Inflammatory macrophage treated with lipopolysaccharide for 1 hour (primary cell): Measurements from ENCODE around the gene NKAIN2.
"Not testable (repeated sequence)": the region's sequence is repeated elsewhere in the genome, so short reads cannot be mapped to it uniquely, and the experiment has no call there.

Experiments used
- DNase-seq, 2 donors: peaks; one replicate each; pipeline ENCODE4 v3.0.0-alpha.2; 2020 to 2022

The NKAIN2 gene

GRCh38 chr6:124722141-124722878 is 918.6 kb downstream of the NKAIN2 start:
- DNase-seq, result no peak

GRCh38 chr6:124723671-124724070 is 920.0 kb downstream of the NKAIN2 start:
- no peak for DNase-seq

DNA sequence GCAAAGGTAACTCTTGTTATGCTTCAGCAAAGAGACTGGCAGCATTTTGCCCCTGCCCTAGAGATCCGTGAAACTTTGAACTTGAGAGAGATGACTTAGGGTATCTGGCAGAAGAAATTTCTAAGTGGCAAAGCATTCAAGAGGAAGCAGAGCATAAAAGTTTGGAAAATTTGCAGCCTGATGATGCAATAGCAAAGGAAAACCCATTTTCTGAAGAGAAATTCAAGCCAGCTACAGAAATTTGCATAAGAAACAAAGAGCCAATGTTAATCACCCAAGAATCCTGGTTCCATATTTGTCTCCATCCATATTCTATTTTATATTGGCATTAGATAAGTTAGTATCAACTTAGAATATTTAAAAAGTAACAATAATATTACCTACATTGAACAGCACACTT is 934.1 kb downstream of the NKAIN2 start:
- not testable (repeated sequence) for DNase-seq

DNA sequence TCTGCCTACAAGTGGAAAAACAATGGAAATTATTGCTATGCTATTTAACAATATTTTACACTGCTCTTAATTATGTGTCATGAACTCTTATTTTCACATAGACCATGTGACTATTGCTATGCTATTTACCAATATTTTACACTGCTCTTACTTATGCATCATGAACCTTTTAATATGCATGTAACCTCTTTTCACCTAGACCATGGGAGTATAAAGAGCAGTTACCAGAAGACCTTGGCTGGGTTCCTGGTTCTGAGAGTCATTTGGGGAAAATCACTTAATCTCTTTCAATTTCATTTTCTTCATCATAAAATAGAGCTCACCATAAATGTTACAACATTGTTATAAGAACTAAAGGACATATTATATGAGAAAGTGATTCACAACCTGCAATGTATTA is 934.8 kb downstream of the NKAIN2 start:
- DNase-seq, result no peak

GRCh38 chr6:124741341-124741740 is 937.7 kb downstream of the NKAIN2 start:
- DNase-seq, result no peak

DNA sequence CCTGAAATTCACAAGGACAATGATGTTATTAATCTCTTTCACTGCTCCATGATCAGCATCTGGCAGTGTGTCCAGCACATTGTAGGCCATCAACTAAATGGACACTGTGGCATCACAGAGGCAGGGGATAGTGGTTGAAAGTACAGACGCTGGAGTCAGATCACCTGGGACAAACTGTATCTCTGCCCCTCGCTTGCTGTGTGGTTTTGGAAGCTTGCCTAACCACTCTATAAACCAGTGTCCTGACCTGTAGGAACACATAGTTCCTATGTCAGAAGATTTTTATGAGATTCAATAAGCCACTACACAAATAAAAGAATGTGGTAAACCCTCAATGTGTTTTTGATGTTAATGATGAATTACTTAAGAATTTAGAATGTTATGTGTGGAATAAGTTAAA is 939.3 kb downstream of the NKAIN2 start:
- no peak for DNase-seq

GRCh38 chr6:124743420-124743819 is 939.8 kb downstream of the NKAIN2 start:
- DNase-seq, result no peak

DNA sequence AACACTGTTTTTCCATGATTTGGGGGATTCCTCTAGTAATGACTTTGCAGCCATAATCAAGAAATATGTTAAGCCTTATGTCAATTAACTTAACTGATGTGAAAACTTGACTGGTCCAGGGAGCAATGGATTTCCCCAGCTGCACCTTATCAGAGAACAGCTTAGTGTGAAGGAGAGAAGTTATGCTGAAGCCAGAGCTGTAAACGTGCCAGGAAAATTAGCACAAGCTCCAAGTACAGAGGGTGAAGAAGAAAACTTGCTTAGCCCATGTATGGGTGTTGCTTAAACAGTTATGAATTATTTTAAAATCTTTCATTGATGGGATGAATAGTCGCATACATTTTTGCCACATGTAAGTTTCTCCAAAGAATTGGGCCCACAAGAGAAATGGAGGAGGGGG is 943.7 kb downstream of the NKAIN2 start:
- DNase-seq, result no peak

- DNase-seq, result no peak
Measured at GRCh38 chr6:124748778-124749177, 945.1 kb downstream of the NKAIN2 start.

- DNase-seq, result no peak
Measured at GRCh38 chr6:124753001-124753400, 949.3 kb downstream of the NKAIN2 start.

GRCh38 chr6:124753562-124754105 is 950.0 kb downstream of the NKAIN2 start:
- DNase-seq, result no peak

DNA sequence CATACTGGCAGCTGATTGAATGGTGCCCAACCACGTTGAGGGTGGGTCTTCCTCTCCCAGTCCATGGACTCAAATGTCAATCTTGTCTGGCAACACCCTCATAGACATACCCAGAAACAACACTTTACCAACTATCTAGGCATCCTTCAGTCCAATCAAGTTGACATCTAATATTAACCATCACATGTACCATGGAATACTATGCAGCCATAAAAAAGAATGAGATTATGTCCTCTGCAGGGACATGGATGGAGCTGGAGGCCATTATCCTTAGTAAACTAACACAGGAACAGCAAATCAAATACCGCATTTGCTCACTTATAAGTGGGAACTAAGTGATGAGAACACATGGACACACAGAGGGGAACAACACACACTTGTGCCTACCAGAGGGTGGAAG is 951.7 kb downstream of the NKAIN2 start:
- no peak for DNase-seq

DNA sequence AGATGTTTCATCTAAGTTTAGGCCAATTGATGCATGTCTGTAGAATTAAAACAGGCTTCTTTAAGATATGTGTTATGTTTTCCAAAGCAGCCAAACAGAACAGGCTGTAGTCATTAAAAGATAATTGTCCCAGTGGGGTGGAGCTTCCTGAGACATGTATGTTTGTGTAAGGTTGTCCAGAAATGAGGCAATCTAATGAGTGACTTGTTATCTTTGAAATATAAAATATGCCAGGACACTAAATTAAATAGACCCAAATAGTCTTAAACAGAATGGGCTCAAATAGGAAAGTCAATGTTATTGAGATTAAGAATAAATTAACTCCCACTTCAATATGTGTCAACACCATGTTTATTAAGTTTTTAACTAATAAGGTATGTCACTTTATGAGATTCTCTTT is 953.9 kb downstream of the NKAIN2 start:
- DNase-seq, result no peak

DNA sequence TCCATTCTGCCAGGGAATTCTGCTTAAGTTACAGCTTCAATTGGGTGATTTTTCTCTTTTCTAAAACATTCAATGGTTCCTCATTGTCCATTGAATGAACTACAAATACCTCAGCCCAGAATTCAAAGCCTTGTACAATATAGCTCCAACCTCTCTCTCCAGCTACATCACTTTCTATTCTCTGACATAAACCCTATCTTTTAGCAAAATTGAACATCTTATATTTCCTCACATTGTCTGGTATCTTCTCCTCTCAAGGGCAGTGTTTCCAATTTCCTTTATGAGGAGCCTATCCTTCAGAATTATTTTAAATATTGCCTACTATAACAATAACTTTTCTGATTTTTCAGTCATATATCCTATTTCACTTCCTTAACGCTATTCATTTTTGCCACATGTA is 955.0 kb downstream of the NKAIN2 start:
- no peak for DNase-seq

- DNase-seq, result no peak
Measured at GRCh38 chr6:124765280-124765679, 961.6 kb downstream of the NKAIN2 start.

GRCh38 chr6:124768224-124768623 is 964.6 kb downstream of the NKAIN2 start:
- DNase-seq, result no peak

DNA sequence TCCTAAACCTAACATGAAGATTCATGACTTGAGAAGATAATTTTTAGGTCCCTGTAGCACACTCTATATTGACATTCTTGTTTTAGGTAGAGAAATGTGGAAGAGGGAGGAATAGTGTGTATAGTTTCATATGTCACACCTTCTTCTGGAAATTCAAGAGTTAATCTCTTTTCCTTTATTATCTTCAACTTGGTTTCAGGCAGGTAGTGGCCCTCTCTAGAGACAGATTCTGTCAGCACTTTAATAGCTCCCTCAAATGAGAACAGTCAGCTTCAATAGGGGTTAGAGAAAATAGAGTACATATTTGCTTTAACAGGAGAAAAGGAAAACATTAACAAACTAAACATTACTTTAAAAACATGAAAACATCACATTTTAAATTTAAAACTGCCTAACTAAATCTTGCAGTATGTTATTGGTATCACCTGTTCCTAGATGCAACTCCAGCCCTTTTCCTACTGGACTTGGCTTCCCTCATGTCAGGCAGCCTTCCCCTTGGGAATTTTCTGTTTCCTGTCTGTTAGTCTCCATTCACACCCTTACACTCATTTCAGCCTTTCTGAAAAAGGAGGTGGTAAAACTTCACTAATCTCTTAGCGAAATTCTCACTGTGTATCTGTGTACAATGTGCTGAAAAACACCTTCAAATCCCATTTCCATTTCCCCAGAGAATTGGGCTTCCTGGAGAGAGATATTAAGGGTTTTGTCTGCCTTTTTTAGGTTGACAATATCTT is 966.3 kb downstream of the NKAIN2 start:
- DNase-seq, result no peak

DNA sequence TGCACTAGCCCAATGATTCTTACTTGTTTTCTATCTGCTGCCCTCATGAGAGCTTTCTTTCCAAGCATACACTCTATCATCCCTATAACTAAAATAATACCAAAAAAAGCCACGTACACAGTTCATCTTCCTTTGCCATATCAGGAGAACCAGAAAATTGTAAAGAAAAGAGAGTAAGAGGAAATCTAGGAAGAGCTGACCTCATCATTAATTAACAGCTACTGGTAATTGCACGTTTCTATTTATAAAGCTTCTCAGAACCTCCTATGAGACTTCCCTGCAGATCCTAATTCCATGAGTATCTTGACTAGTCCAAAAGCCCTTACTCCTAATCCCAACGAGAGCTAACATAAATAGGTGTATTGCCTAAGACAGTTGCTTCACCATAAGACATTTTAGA is 967.1 kb downstream of the NKAIN2 start:
- DNase-seq, result no peak

DNA sequence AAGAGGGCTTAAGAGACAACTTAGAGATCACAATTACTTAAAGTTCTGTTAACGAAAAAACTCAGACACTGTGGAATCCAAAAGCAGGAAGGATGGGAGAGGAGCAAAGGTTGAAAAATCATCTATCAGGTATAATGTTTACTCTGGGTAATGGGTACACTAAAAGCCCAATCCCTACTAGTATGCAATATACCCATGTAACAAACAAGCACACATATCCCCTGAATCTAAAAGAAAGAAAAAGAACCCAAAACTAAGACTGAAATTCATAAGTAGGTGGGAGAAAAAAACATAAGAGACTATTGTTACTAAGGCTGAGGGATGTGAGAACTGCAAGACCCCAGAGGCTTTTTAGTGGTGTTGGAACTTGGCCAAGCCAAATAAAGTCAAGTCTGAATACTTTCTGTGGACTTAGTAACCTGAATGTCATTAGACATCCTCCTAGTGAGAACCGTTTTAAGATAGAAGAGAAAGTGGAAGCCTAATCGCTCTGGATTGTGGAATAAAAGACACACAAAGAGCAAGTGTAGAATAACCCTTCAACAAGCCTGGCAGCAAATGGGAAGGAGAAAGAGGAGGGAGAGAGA is 969.2 kb downstream of the NKAIN2 start:
- no peak for DNase-seq

DNA sequence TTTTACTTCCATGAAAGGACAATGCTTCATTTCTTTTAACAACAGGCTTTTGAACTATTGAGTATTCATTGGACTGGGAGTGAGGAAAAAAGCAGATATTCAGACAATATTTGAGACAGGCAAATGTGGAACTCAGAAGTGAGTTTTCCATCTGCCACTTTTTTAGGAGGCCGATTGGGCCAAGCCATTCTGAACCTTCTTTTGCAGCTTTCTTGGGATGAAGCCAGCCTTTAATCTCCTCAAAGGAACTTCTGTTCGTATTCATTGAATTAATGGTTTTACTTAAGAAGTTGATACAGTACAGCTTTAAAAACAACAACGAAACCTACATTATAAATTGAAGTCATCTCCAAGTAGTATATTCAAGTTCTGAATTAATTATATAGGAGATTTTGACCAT is 971.5 kb downstream of the NKAIN2 start:
- DNase-seq, result no peak

GRCh38 chr6:124777863-124778262 is 974.2 kb downstream of the NKAIN2 start:
- DNase-seq, result no peak

GRCh38 chr6:124780623-124781022 is 977.0 kb downstream of the NKAIN2 start:
- DNase-seq, result no peak

DNA sequence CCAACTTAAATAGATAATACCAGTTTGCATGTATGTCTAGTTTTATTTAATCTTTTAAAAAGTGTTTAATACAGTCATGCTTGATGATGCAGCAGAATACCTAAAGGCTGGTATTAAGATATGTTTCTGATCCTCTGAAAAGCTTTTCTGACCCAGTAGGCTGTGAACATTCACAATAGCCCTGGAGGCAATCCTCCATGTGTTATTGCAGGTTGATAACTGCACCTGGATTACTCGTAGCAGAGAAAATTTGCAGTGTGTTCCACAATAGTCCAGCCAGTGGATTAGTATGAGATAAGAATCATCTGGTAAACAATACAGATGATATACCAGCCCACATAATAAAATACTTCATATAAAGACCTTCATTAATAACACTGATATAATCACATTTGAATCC is 979.7 kb downstream of the NKAIN2 start:
- DNase-seq, result no peak

GRCh38 chr6:124791156-124791555 is 987.5 kb downstream of the NKAIN2 start:
- no peak for DNase-seq
